GM23338 (cell line): ENCODE measurements around the gene C18orf54. TPM values are rescaled to one million over a fixed set of nuclear protein-coding genes. Genes with fewer than 3 reads are reported as not detected.

Experiments
- ATAC-seq: fragments of 200-7000 bp; cut with Tn5 transposase; 3 replicates; pipeline ENCODE4 v1.9.1; 2020
- DNase-seq: peaks from one replicate; pipeline ENCODE4 v3.0.0-alpha.2; 2015; ENCODE audit warnings: low spot score
- H2AFZ ChIP-seq: fragments of 200-600 bp; sonication (generic); 2 replicates; pipeline ENCODE4 v1.8.0; 2016; ENCODE audit warnings: antibody characterized with exemption, mild to moderate bottlenecking, moderate library complexity
- H3F3A ChIP-seq: fragments of 200-600 bp; sonication (generic); replicated peaks from 2 replicates; pipeline ENCODE4 v1.8.0; 2017; ENCODE audit warnings: antibody characterized with exemption, mixed run types, low read depth
- H3K27ac ChIP-seq: fragments of 200-600 bp; sonication (generic); 2 replicates; pipeline ENCODE4 v1.6.1; 2016; ENCODE audit warnings: low read depth
- H3K27me3 ChIP-seq: fragments of 200-600 bp; sonication (generic); 2 replicates; pipeline ENCODE4 v1.8.0; 2016; ENCODE audit warnings: mild to moderate bottlenecking, mixed run types, moderate library complexity; ENCODE audit not compliant: insufficient read depth
- H3K36me3 ChIP-seq: fragments of 200-600 bp; sonication (generic); 2 replicates; pipeline ENCODE4 v1.8.0; 2016; ENCODE audit warnings: mild to moderate bottlenecking; ENCODE audit not compliant: insufficient read depth
- H3K4me1 ChIP-seq: fragments of 200-600 bp; sonication (generic); 2 replicates; pipeline ENCODE4 v1.8.0; 2016; ENCODE audit warnings: mild to moderate bottlenecking, moderate library complexity; ENCODE audit not compliant: insufficient read depth
- H3K4me2 ChIP-seq: fragments of 200-600 bp; sonication (generic); 2 replicates; pipeline ENCODE4 v1.7.1; 2017; ENCODE audit warnings: mixed run types
- H3K4me3 ChIP-seq: fragments of 200-600 bp; sonication (generic); 2 replicates; pipeline ENCODE4 v1.6.1; 2016; ENCODE audit warnings: mixed run types
- H3K79me2 ChIP-seq: fragments of 200-600 bp; sonication (generic); replicated peaks from 2 replicates; pipeline ENCODE4 v1.8.0; 2017; ENCODE audit warnings: mild to moderate bottlenecking; ENCODE audit not compliant: insufficient read depth
- H3K9me2 ChIP-seq: fragments of 200-600 bp; sonication (generic); 2 replicates; pipeline ENCODE4 v1.8.0; 2017; ENCODE audit not compliant: insufficient read depth
- H4K20me1 ChIP-seq: fragments of 200-600 bp; sonication (generic); replicated peaks from 2 replicates; pipeline ENCODE4 v1.8.0; 2017; ENCODE audit warnings: mild to moderate bottlenecking; ENCODE audit not compliant: insufficient read depth
- H3K27ac Mint-ChIP-seq: 2 replicates; pipeline ENCODE4 v1.8.0; 2020; ENCODE audit warnings: inconsistent platforms, mild to moderate bottlenecking, moderate library complexity, mixed read lengths
- H3K27me3 Mint-ChIP-seq: 3 replicates; pipeline ENCODE4 v1.8.0; 2022; ENCODE audit warnings: low read depth, mild to moderate bottlenecking, moderate library complexity, mixed read lengths, inconsistent platforms; ENCODE audit not compliant: insufficient read depth, poor library complexity
- H3K36me3 Mint-ChIP-seq: 3 replicates; pipeline ENCODE4 v1.8.0; 2021; ENCODE audit warnings: low read depth, mild to moderate bottlenecking, inconsistent platforms, moderate library complexity, mixed read lengths
- H3K4me1 Mint-ChIP-seq: 3 replicates; pipeline ENCODE4 v1.8.0; 2020; ENCODE audit warnings: mild to moderate bottlenecking, inconsistent platforms, mixed read lengths
- H3K4me3 Mint-ChIP-seq: 3 replicates; pipeline ENCODE4 v1.8.0; 2021; ENCODE audit warnings: moderate library complexity, mild to moderate bottlenecking, inconsistent platforms, mixed read lengths
- H3K9me3 Mint-ChIP-seq: 3 replicates; pipeline ENCODE4 v1.8.0; 2020; ENCODE audit warnings: moderate library complexity, mild to moderate bottlenecking, inconsistent platforms, mixed read lengths
- CREB1 ChIP-seq: fragments of 250-450 bp; sonication (Bioruptor Pico); IDR thresholded peaks from 2 replicates; pipeline ENCODE4 v1.5.0; 2020; ENCODE audit warnings: low read depth, mild to moderate bottlenecking, moderate library complexity
- EZH2 ChIP-seq: fragments of 200-600 bp; sonication (generic); IDR thresholded peaks from one replicate; pipeline ENCODE4 v1.8.0; 2017; ENCODE audit warnings: antibody characterized with exemption, mild to moderate bottlenecking, low read depth; ENCODE audit not compliant: unreplicated experiment
- EZH2phosphoT487 ChIP-seq: fragments of 200-600 bp; sonication (generic); IDR thresholded peaks from one replicate; pipeline ENCODE4 v1.8.1; 2018; ENCODE audit warnings: antibody characterized with exemption; ENCODE audit not compliant: unreplicated experiment
- JUNB ChIP-seq: IDR thresholded peaks from one replicate; pipeline ENCODE4 v1.6.1; 2016; ENCODE audit warnings: antibody characterized with exemption; ENCODE audit not compliant: unreplicated experiment
- NANOG ChIP-seq: IDR thresholded peaks from 2 replicates; pipeline ENCODE4 v1.6.1; 2016; ENCODE audit warnings: antibody characterized with exemption, borderline replicate concordance
- POLR2AphosphoS5 ChIP-seq: IDR thresholded peaks from 2 replicates; pipeline ENCODE4 v1.6.1; 2016; ENCODE audit warnings: antibody characterized with exemption, low read depth
- STAT1 ChIP-seq: IDR thresholded peaks from one replicate; pipeline ENCODE4 v1.6.1; 2016; ENCODE audit warnings: antibody characterized with exemption; ENCODE audit not compliant: unreplicated experiment
- ZNF114 ChIP-seq: fragments of 250-450 bp; sonication (Bioruptor Pico); IDR thresholded peaks from 2 replicates; pipeline ENCODE4 v1.5.0; 2020; ENCODE audit warnings: mild to moderate bottlenecking, moderate library complexity
- polyA plus RNA-seq: library from polyadenylated mRNA; unstranded; fragments of >200 nt; fragmentation: Nextera tagmentation; extraction: Ambion mirVana; gene quantifications from 2 replicates; pipeline ENCODE4 v1.2.1, GENCODE V29; 2016
- total RNA-seq: library from RNA; depleted of rRNA; stranded (reverse); fragments of >200 nt; shearing (Covaris generic); gene quantifications from 2 replicates; pipeline ENCODE4 v1.2.3, GENCODE V29; 2014
- TF ChIP-seq, protein P1 (sequence below): IDR thresholded peaks from 2 replicates; pipeline ENCODE4 v1.6.1; 2016; ENCODE audit warnings: antibody characterized with exemption
- TF ChIP-seq, protein P2 (sequence below), 2 experiments: fragments of 200-600 bp in 1 of 2; sonication (generic) in 1 of 2; conservative IDR thresholded peaks; 2 replicates each; pipeline versions ENCODE4 v1.5.1 to v1.6.1; 2016 to 2017; ENCODE audit warnings: antibody characterized with exemption in 2 of 2, low read depth in 2 of 2, mild to moderate bottlenecking in 2 of 2, moderate library complexity in 1 of 2
- TF ChIP-seq, protein P3 (sequence below): IDR thresholded peaks from one replicate; pipeline ENCODE4 v1.6.1; 2018; ENCODE audit warnings: antibody characterized with exemption; ENCODE audit not compliant: unreplicated experiment

The C18orf54 gene
- total and polyA plus RNA-seq, 2 experiments from 2014 or later, result 13.9 to 29.6 TPM

DNA sequence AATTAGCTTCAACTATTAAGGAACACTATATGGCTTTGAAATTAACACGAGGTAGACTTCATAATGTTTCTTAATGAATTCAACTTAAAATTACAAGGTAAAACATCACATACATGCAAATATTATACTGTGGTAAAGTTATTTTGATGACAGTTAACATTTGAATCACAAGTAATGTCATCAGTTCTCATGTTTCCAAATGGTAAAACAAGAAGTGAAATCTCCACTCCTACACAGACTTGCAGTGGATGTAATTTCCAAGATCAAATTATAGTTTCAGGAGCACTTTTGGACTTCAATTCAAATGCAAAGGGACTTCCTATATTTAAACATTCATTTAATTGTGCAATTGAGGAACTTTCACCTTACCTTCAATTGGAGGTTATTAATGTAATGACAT lies 39.1 kb downstream of the C18orf54 start (continued):
- TF ChIP-seq EZH2phosphoT487, result no peak
- TF ChIP-seq, protein P1, sequence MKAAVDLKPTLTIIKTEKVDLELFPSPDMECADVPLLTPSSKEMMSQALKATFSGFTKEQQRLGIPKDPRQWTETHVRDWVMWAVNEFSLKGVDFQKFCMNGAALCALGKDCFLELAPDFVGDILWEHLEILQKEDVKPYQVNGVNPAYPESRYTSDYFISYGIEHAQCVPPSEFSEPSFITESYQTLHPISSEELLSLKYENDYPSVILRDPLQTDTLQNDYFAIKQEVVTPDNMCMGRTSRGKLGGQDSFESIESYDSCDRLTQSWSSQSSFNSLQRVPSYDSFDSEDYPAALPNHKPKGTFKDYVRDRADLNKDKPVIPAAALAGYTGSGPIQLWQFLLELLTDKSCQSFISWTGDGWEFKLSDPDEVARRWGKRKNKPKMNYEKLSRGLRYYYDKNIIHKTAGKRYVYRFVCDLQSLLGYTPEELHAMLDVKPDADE, result no peak
- no peak for TF ChIP-seq NANOG
- TF ChIP-seq CREB1, result no peak
- TF ChIP-seq, protein P2, sequence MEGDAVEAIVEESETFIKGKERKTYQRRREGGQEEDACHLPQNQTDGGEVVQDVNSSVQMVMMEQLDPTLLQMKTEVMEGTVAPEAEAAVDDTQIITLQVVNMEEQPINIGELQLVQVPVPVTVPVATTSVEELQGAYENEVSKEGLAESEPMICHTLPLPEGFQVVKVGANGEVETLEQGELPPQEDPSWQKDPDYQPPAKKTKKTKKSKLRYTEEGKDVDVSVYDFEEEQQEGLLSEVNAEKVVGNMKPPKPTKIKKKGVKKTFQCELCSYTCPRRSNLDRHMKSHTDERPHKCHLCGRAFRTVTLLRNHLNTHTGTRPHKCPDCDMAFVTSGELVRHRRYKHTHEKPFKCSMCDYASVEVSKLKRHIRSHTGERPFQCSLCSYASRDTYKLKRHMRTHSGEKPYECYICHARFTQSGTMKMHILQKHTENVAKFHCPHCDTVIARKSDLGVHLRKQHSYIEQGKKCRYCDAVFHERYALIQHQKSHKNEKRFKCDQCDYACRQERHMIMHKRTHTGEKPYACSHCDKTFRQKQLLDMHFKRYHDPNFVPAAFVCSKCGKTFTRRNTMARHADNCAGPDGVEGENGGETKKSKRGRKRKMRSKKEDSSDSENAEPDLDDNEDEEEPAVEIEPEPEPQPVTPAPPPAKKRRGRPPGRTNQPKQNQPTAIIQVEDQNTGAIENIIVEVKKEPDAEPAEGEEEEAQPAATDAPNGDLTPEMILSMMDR (conservative IDR thresholded peaks at IDR 0.05; ENCODE audit: low read depth in 2 of 2), result no peak

DNA sequence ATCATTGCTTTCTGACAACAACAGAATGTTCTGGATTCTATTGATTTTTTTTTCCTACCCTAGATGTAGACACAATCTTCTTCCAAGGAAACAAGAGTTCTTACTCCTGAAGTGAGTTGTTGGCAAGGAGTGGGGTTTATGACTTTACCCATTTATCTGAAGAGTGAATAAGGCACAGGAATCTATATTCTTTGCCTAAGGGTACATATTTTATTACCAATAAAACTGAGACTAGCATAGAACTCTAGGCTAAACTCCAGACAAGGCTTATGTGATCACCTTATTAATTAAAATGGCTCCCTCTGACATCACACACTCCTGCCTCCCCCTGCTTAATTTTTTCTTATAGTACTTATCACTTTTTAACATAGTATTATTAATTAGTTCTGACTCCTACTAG lies 47.6 kb downstream of the C18orf54 start:
- Mint-ChIP-seq H3K4me1 (peaks cover 3% of the 10 kb centered on the region; the same call in 1 of the 3 replicates), H3K4me3 (no peak overlapping the region), H3K9me3 (no peaks in the 10 kb centered on the region), H3K27ac (no peak overlapping the region), H3K36me3 (no peaks in the 10 kb centered on the region), H3K27me3 (no peaks in the 10 kb centered on the region)
- ATAC-seq (no peak), DNase-seq (no peak)
- Histone ChIP-seq H3K9me2 (no peaks in the 10 kb centered on the region), H3K79me2 (no peaks in the 10 kb centered on the region), H3K4me2 (no peak overlapping the region), H3K27me3 (no peaks in the 10 kb centered on the region), H3F3A (no peaks in the 10 kb centered on the region), H3K27ac (no peak overlapping the region), H3K4me3 (no peak overlapping the region), H4K20me1 (no peaks in the 10 kb centered on the region), H3K36me3 (no peaks in the 10 kb centered on the region), H2AFZ (no peak overlapping the region), H3K4me1 (no peaks in the 10 kb centered on the region)
- TF ChIP-seq, protein P3, sequence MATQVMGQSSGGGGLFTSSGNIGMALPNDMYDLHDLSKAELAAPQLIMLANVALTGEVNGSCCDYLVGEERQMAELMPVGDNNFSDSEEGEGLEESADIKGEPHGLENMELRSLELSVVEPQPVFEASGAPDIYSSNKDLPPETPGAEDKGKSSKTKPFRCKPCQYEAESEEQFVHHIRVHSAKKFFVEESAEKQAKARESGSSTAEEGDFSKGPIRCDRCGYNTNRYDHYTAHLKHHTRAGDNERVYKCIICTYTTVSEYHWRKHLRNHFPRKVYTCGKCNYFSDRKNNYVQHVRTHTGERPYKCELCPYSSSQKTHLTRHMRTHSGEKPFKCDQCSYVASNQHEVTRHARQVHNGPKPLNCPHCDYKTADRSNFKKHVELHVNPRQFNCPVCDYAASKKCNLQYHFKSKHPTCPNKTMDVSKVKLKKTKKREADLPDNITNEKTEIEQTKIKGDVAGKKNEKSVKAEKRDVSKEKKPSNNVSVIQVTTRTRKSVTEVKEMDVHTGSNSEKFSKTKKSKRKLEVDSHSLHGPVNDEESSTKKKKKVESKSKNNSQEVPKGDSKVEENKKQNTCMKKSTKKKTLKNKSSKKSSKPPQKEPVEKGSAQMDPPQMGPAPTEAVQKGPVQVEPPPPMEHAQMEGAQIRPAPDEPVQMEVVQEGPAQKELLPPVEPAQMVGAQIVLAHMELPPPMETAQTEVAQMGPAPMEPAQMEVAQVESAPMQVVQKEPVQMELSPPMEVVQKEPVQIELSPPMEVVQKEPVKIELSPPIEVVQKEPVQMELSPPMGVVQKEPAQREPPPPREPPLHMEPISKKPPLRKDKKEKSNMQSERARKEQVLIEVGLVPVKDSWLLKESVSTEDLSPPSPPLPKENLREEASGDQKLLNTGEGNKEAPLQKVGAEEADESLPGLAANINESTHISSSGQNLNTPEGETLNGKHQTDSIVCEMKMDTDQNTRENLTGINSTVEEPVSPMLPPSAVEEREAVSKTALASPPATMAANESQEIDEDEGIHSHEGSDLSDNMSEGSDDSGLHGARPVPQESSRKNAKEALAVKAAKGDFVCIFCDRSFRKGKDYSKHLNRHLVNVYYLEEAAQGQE, result no peak
- TF ChIP-seq CREB1 (no peak), JUNB (no peak), EZH2phosphoT487 (no peak), EZH2 (no peak), NANOG (no peak), POLR2AphosphoS5 (no peak), ZNF114 (CRISPR knock-in tag) (no peak), STAT1 (no peak)
- TF ChIP-seq, protein P1, result no peak
- TF ChIP-seq, protein P2 (conservative IDR thresholded peaks at IDR 0.05; ENCODE audit: low read depth in 2 of 2), result no peak
